HEK293T (cell line): ENCODE results near the gene PPP1R17.

ENCODE experiments used
- BHLHE40 ChIP-seq: fragments of 450-650 bp; IDR thresholded peaks from 2 replicates; pipeline ENCODE4 v1.6.1; 2016; ENCODE audit warnings: mild to moderate bottlenecking, moderate library complexity, borderline replicate concordance
- CTBP1 ChIP-seq: fragments of 450-650 bp; IDR thresholded peaks from 2 replicates; pipeline ENCODE4 v1.6.1; 2016; ENCODE audit warnings: borderline replicate concordance
- ELF4 ChIP-seq: fragments of 450-650 bp; IDR thresholded peaks from 2 replicates; pipeline ENCODE4 v1.6.1; 2017; ENCODE audit warnings: antibody characterized with exemption
- FOXA1 ChIP-seq: fragments of 450-650 bp; IDR thresholded peaks from 2 replicates; pipeline ENCODE4 v1.6.1; 2016; ENCODE audit warnings: mild to moderate bottlenecking
- FOXK2 ChIP-seq: fragments of 450-650 bp; IDR thresholded peaks from 2 replicates; pipeline ENCODE4 v1.6.1; 2016; ENCODE audit warnings: mild to moderate bottlenecking
- FOXM1 ChIP-seq: fragments of 450-650 bp; IDR thresholded peaks from 2 replicates; pipeline ENCODE4 v1.6.1; 2017; ENCODE audit warnings: mild to moderate bottlenecking, borderline replicate concordance
- L3MBTL2 ChIP-seq: fragments of 450-650 bp; conservative IDR thresholded peaks from 2 replicates; pipeline ENCODE4 v1.6.1; 2016; ENCODE audit warnings: mild to moderate bottlenecking
- LEF1 ChIP-seq: fragments of 450-650 bp; IDR thresholded peaks from 2 replicates; pipeline ENCODE4 v1.6.1; 2017; ENCODE audit warnings: mild to moderate bottlenecking, borderline replicate concordance
- SUZ12 ChIP-seq: fragments of 450-650 bp; IDR thresholded peaks from 2 replicates; pipeline ENCODE4 v1.6.1; 2016; ENCODE audit warnings: mild to moderate bottlenecking
- TARDBP ChIP-seq: fragments of 450-650 bp; IDR thresholded peaks from 2 replicates; pipeline ENCODE4 v1.6.1; 2016
- ZNF384 ChIP-seq: fragments of 450-650 bp; IDR thresholded peaks from 2 replicates; pipeline ENCODE4 v1.6.1; 2016

DNA sequence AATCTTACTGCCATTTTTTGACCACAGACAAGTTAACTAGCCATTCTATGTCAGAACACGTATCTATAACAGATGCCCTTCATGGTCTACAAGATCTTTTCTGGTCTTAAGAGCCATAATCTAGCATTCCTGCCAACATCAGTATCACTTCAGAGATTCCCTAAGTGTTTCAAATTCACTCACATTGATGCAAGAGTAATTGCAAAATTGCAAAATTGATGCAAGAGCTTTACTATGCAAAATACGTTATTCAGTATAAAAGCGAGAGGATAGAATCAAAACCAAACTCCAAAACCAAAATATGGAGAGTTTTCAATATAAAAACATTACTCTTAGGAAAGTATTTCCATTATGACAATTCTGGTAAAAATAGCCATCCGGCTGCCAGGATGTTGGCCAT is 38.1 kb upstream of the PPP1R17 start:
- TF ChIP-seq SUZ12 (no peak), TARDBP (no peak), ELF4 (no peak), BHLHE40 (no peak), L3MBTL2 (no peak), FOXM1 (no peak), CTBP1 (no peak), ZNF384 (no peak), FOXK2 (no peak), FOXA1 (no peak), LEF1 (no peak)
